ENCODE results near the gene EDN2. TPM values are rescaled to one million over a fixed set of nuclear protein-coding genes. Genes with fewer than 3 reads are reported as not detected.

EDN2 gene
- not detected in 2 replicates for total RNA-seq

DNA sequence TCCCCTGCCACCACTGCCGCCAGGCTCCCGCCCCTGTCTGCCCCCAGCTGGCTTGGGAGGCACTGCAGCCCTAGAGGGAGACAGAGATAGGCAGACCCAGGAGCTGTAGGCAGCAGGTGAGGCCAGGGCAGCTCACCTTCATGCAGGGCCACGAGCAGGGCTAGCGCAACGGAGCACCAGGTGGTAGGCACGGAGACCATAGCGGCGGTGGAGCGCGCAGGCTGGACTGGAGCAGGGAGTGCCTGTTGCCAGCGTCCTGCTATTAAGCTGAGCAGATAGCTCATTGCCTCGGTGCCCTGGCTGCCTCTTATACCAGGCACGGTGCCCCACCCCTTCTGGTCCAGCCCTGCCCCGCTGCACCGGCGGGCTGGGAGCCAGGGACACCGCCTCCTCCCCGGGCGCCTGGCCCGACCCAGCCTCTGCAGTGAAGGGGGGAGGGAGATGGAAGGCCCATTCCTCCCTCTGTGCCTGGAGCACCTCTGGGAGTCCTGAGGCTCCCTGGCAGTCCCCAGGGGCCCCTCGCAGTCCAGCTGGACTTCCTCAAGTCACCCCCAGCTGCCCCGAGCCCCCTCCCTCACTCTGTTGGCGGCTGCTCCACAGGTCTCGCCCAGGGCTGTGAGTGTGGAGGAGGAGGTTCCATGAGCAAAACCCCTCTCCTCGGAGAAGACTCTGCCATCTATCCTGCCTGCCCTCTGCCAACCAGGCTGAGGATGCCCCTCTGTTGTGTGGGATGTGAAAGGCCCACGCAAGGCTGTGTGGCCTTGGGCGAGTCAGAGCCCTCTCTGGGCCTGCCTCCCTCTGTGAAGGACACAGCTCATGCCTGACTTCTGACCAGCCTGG, at the start of gene EDN2:
Gene EDN2 (minus strand): TSS at position 282 of the 840 bp plus-strand sequence. CDS start 82 bp downstream, at position 200.

Small RNAs within 50 kb of the gene (small RNA-seq; reads per million reads assigned to genes)
- gene RNA5SP45 (ENCODE audit: low replicate concordance): 0.16 reads per million

Other genes starting within 250 kb of the EDN2 start
- 28.8 and 36.8 TPM in 2 replicates for gene SCMH1, start 242.4 kb downstream of the EDN2 start, total RNA-seq
- gene FOXO6, start 123.2 kb downstream of the EDN2 start, total RNA-seq: not detected in 2 replicates